Osteoblast (primary cell): ENCODE data around the gene GRM1. TPM values are rescaled to one million over a fixed set of nuclear protein-coding genes. Genes with fewer than 3 reads are reported as not detected.

ENCODE experiments used
- DNase-seq: peaks from one replicate; pipeline ENCODE4 v3.0.0; 2011; ENCODE audit warnings: low spot score, mixed read lengths; ENCODE audit not compliant: insufficient read length; ENCODE audit errors: missing footprints
- H2AFZ ChIP-seq: 2 replicates; pipeline ENCODE4 v1.6.0; 2011; ENCODE audit warnings: mild to moderate bottlenecking, low read length
- H3K27ac ChIP-seq: 2 replicates; pipeline ENCODE4 v1.5.1; 2011; ENCODE audit warnings: mild to moderate bottlenecking, low read depth, low read length, moderate library complexity
- H3K27me3 ChIP-seq: 2 replicates; pipeline ENCODE4 v1.6.0; 2012; ENCODE audit warnings: mild to moderate bottlenecking, control low read depth, inconsistent platforms, low read length, moderate library complexity; ENCODE audit not compliant: insufficient read depth
- H3K36me3 ChIP-seq: 2 replicates; pipeline ENCODE4 v1.5.1; 2011; ENCODE audit warnings: mild to moderate bottlenecking, low read length, control low read depth, moderate library complexity; ENCODE audit not compliant: insufficient read depth
- H3K4me1 ChIP-seq: 2 replicates; pipeline ENCODE4 v1.5.1; 2011; ENCODE audit warnings: mild to moderate bottlenecking, low read length, control low read depth, moderate library complexity; ENCODE audit not compliant: insufficient read depth
- H3K4me2 ChIP-seq: 2 replicates; pipeline ENCODE4 v1.6.0; 2011; ENCODE audit warnings: mild to moderate bottlenecking, low read length; ENCODE audit not compliant: insufficient read depth
- H3K4me3 ChIP-seq: fragments of 200-600 bp; sonication (generic); 3 replicates; pipeline ENCODE4 v1.5.1; 2012; ENCODE audit warnings: mild to moderate bottlenecking, low read length, inconsistent platforms; ENCODE audit not compliant: insufficient read depth
- H3K79me2 ChIP-seq: 2 replicates; pipeline ENCODE4 v1.6.0; 2012; ENCODE audit warnings: mild to moderate bottlenecking, low read length, control low read depth, inconsistent platforms; ENCODE audit not compliant: insufficient read depth
- H3K9me3 ChIP-seq: 2 replicates; pipeline ENCODE4 v1.5.1; 2011; ENCODE audit warnings: low read depth, low read length, control low read depth
- H4K20me1 ChIP-seq: 2 replicates; pipeline ENCODE4 v1.6.0; 2012; ENCODE audit warnings: mild to moderate bottlenecking, low read length, control low read depth; ENCODE audit not compliant: insufficient read depth
- CTCF ChIP-seq: IDR thresholded peaks from 2 replicates; pipeline ENCODE4 v1.5.1; 2011; ENCODE audit warnings: mild to moderate bottlenecking, low read depth, low read length, moderate library complexity; ENCODE audit errors: extremely low read depth
- total RNA-seq: library from RNA; depleted of rRNA; stranded (reverse); fragments of >200 nt; gene quantifications from 2 replicates; pipeline ENCODE4 v1.2.3, GENCODE V29; 2012

The GRM1 gene
- total RNA-seq, 1 donor, result under 0.01 TPM

- Histone ChIP-seq H3K27ac (no peak overlapping the region), H4K20me1 (no peaks in the 10 kb centered on the region), H3K9me3 (no peaks in the 10 kb centered on the region), H3K4me2 (no peak overlapping the region), H3K79me2 (no peaks in the 10 kb centered on the region), H2AFZ (no peak overlapping the region), H3K4me3 (no peak overlapping the region), H3K27me3 (no peaks in the 10 kb centered on the region), H3K36me3 (no peaks in the 10 kb centered on the region), H3K4me1 (no peaks in the 10 kb centered on the region)
- TF ChIP-seq CTCF, result no peak
- no peak for DNase-seq
Measured at GRCh38 chr6:146050168-146050567, 21.3 kb downstream of the GRM1 start.

- no peak overlapping the region for H3K4me3 ChIP-seq
- no peaks in the 10 kb centered on the region for H3K4me1 ChIP-seq
- H3K4me2 ChIP-seq, result no peak overlapping the region
- H3K9me3 ChIP-seq, result no peaks in the 10 kb centered on the region
- no peak overlapping the region for H2AFZ ChIP-seq
- H3K36me3 ChIP-seq, result no peaks in the 10 kb centered on the region
- H3K79me2 ChIP-seq, result no peaks in the 10 kb centered on the region
- no peak for DNase-seq
- no peaks in the 10 kb centered on the region for H3K27me3 ChIP-seq
- no peaks in the 10 kb centered on the region for H4K20me1 ChIP-seq
- no peak for TF ChIP-seq CTCF
- H3K27ac ChIP-seq, result no peak overlapping the region
Measured at GRCh38 chr6:146056506-146056905, 27.6 kb downstream of the GRM1 start.

GRCh38 chr6:146065690-146066089 lies 36.8 kb downstream of the GRM1 start:
- no peak for TF ChIP-seq CTCF
- no peaks in the 10 kb centered on the region for H3K27me3 ChIP-seq
- H3K36me3 ChIP-seq, result no peaks in the 10 kb centered on the region
- no peak for DNase-seq
- no peaks in the 10 kb centered on the region for H3K4me1 ChIP-seq
- H3K9me3 ChIP-seq, result no peaks in the 10 kb centered on the region
- no peaks in the 10 kb centered on the region for H3K79me2 ChIP-seq
- H2AFZ ChIP-seq, result no peak overlapping the region
- no peak overlapping the region for H3K4me3 ChIP-seq
- no peaks in the 10 kb centered on the region for H4K20me1 ChIP-seq
- no peak overlapping the region for H3K27ac ChIP-seq
- no peak overlapping the region for H3K4me2 ChIP-seq

GRCh38 chr6:146066506-146066905 lies 37.6 kb downstream of the GRM1 start:
- Histone ChIP-seq H3K79me2 (no peaks in the 10 kb centered on the region), H2AFZ (no peak overlapping the region), H3K4me3 (no peak overlapping the region), H3K27ac (no peak overlapping the region), H4K20me1 (no peaks in the 10 kb centered on the region), H3K27me3 (no peaks in the 10 kb centered on the region), H3K4me2 (no peak overlapping the region), H3K9me3 (no peaks in the 10 kb centered on the region), H3K36me3 (no peaks in the 10 kb centered on the region), H3K4me1 (no peaks in the 10 kb centered on the region)
- no peak for TF ChIP-seq CTCF
- DNase-seq, result no peak
